Renal cortex interstitium (tissue), 15 donors: ENCODE measurements around the gene ZNF322. TPM values are rescaled to one million over a fixed set of nuclear protein-coding genes. Genes with fewer than 3 reads are reported as not detected.
A peak's percentile ranks its signal among the peaks of the same experiment; 100 is the strongest.
"Not testable (repeated sequence)": the region's sequence is repeated elsewhere in the genome, so short reads cannot be mapped to it uniquely, and the experiment has no call there.

Experiments
- DNase-seq, 11 donors: peaks; one replicate each; pipeline ENCODE4 v3.0.0-alpha.2; 2013; ENCODE audit warnings: low read depth in 9 of 11, low spot score in 4 of 11; ENCODE audit errors: extremely low read depth in 1 of 11
- long read RNA-seq, 16 experiments: transcript quantifications; one replicate each; lab custom pipeline, GENCODE V29; 2026
- polyA plus RNA-seq, 3 donors: library from polyadenylated mRNA; unstranded; fragments of 120-200 nt; gene quantifications; one replicate each; pipeline ENCODE4 v1.2.1, GENCODE V29; 2013; ENCODE audit not compliant: insufficient read length in 3 of 3

ZNF322 gene
- polyA plus RNA-seq: 10 to 100 TPM; 37.2 to 44.6 (median 37.9) TPM
- long read RNA-seq, donor 1, full-length matches to known transcripts: 11 of 11 reads
- long read RNA-seq, donor 1, partial matches to known transcripts: 0 of 11 reads
- long read RNA-seq, donor 1, other reads (novel, unspliced or antisense): 0 of 11 reads
- long read RNA-seq, donor 2, full-length matches to known transcripts: 15 of 15 reads
- long read RNA-seq, donor 2, partial matches to known transcripts: 0 of 15 reads
- long read RNA-seq, donor 2, other reads (novel, unspliced or antisense): 0 of 15 reads
- long read RNA-seq, donor 3, full-length matches to known transcripts: 20 of 20 reads
- long read RNA-seq, donor 3, partial matches to known transcripts: 0 of 20 reads
- long read RNA-seq, donor 3, other reads (novel, unspliced or antisense): 0 of 20 reads
- long read RNA-seq, donor 4, full-length matches to known transcripts: 13 of 13 reads
- long read RNA-seq, donor 4, partial matches to known transcripts: 0 of 13 reads
- long read RNA-seq, donor 4, other reads (novel, unspliced or antisense): 0 of 13 reads
- long read RNA-seq, donor 5: 0 reads
- long read RNA-seq, donor 6, full-length matches to known transcripts: 17 of 17 reads
- long read RNA-seq, donor 6, partial matches to known transcripts: 0 of 17 reads
- long read RNA-seq, donor 6, other reads (novel, unspliced or antisense): 0 of 17 reads
- long read RNA-seq, donor 7, full-length matches to known transcripts: 21 of 21 reads
- long read RNA-seq, donor 7, partial matches to known transcripts: 0 of 21 reads
- long read RNA-seq, donor 7, other reads (novel, unspliced or antisense): 0 of 21 reads
- long read RNA-seq, donor 8: 0 reads
- long read RNA-seq, donor 9, full-length matches to known transcripts: 10 of 10 reads
- long read RNA-seq, donor 9, partial matches to known transcripts: 0 of 10 reads
- long read RNA-seq, donor 9, other reads (novel, unspliced or antisense): 0 of 10 reads
- long read RNA-seq, donor 10, full-length matches to known transcripts: 15 of 20 reads
- long read RNA-seq, donor 10, partial matches to known transcripts: 5 of 20 reads
- long read RNA-seq, donor 10, other reads (novel, unspliced or antisense): 0 of 20 reads
- long read RNA-seq, donor 11, full-length matches to known transcripts: 9 of 9 reads
- long read RNA-seq, donor 11, partial matches to known transcripts: 0 of 9 reads
- long read RNA-seq, donor 11, other reads (novel, unspliced or antisense): 0 of 9 reads
- long read RNA-seq, donor 12, full-length matches to known transcripts: 7 of 7 reads
- long read RNA-seq, donor 12, partial matches to known transcripts: 0 of 7 reads
- long read RNA-seq, donor 12, other reads (novel, unspliced or antisense): 0 of 7 reads
- long read RNA-seq, donor 13: 0 reads
- long read RNA-seq, donor 14, full-length matches to known transcripts: 15 of 15 reads
- long read RNA-seq, donor 14, partial matches to known transcripts: 0 of 15 reads
- long read RNA-seq, donor 14, other reads (novel, unspliced or antisense): 0 of 15 reads
- long read RNA-seq, donor 15, full-length matches to known transcripts: 7 of 7 reads
- long read RNA-seq, donor 15, partial matches to known transcripts: 0 of 7 reads
- long read RNA-seq, donor 15, other reads (novel, unspliced or antisense): 0 of 7 reads
- long read RNA-seq, donor 16, full-length matches to known transcripts: 38 of 38 reads
- long read RNA-seq, donor 16, partial matches to known transcripts: 0 of 38 reads
- long read RNA-seq, donor 16, other reads (novel, unspliced or antisense): 0 of 38 reads

- peak; percentile 86 to 96 (median 92) for DNase-seq
Measured at GRCh38 chr6:26659042-26659999, at the start of gene ZNF322. Gene ZNF322, minus strand, starts transcription at chr6:26659746. Its CDS starts 21,193 bp downstream, at chr6:26638553.

GRCh38 chr6:26705780-26706179 lies 46.2 kb upstream of the ZNF322 start:
- not testable (repeated sequence) for DNase-seq

GRCh38 chr6:26705352-26705751 lies 45.8 kb upstream of the ZNF322 start:
- DNase-seq: not testable (repeated sequence)

DNA sequence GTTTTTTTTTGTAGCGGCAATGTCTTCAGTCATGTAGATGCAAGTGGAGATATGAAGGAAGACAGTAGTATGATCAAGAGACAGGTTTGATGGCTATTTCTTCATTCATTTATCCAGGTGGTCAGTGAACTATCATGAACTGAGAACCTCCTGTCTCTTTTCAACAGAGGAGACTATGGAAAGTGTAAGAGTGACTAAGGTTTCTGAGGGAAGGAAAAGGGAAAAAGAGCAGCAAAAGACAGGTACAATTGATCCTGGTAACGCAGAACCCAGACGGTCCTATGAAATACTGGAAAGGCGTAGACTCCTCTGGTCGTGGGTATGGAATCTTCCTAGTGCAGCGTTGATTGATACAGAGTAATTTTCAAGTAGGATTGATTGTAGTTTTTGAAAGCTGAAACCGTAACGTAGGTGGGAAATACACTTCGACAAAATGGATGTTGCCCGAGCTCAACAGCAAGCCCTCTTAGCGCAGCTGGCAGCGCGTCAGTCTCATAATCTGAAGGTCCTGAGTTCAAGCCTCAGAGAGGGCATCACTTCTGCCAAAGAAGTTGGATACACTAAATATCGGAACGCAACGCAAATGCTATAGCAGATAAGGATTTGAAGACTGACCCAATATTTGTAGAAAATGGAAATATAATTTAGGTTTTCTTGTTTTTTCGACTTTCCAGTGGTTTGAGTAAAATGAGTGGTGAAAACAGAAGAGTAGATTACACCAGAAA lies 41.6 kb upstream of the ZNF322 start:
- not testable (repeated sequence) for DNase-seq

GRCh38 chr6:26697496-26697895 lies 38.0 kb upstream of the ZNF322 start:
- DNase-seq: not testable (repeated sequence)

DNA sequence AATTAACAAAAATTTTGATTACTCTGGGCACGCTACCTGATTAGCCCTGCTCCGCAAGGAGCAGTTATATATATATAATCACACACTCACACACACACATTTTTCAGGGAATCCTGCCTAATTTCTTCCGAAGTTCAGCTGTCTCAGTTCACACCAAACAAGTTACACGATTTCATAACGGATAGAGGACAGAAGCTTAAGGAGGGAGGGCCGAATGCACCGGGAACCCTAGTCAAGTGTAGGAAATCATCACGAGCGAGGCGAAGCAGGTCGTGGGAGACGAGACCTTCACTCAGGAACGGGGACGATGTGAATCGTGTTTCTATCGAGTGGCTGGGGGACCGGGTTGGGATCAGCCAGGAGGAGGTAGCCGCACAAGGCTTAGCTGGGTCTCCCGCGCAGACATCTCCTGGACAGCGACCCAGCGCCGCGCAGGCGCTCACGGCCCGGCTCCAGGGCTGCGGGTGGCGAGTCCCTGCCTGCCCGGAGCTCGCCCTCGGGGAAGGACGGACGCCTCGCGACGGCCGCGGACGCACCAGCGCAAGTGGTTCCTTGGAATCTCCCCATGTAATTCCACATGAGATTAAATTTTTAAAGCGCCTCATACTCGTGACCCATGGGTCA lies 29.9 kb upstream of the ZNF322 start:
- DNase-seq: not testable (repeated sequence)

- DNase-seq: not testable (repeated sequence)
Measured at GRCh38 chr6:26682435-26683042, 23.0 kb upstream of the ZNF322 start.

GRCh38 chr6:26673287-26673686 lies 13.7 kb upstream of the ZNF322 start:
- not testable (repeated sequence) for DNase-seq

DNA sequence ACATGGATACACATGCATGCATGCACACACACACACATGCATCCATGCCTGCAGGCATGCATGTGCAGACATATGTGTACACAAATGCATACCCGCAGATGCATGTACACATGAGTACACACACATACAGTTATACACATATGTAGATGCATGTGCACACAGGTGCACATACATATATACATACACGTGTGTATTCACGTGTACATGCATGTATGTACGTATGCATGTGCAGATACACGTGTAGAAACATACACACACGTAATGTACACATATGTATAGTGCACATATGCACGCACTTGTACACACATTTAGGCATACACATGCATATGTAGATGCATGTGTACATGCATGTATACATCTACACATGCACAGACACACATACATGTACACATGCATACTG lies 11.0 kb upstream of the ZNF322 start:
- not testable (repeated sequence) for DNase-seq

GRCh38 chr6:26670003-26670402 lies 10.5 kb upstream of the ZNF322 start:
- DNase-seq: not testable (repeated sequence)

GRCh38 chr6:26660000-26660361 lies 435 bp upstream of the ZNF322 start:
- DNase-seq: peak in 3 of 11 donors; percentile 6 to 20 (median 13)

DNA sequence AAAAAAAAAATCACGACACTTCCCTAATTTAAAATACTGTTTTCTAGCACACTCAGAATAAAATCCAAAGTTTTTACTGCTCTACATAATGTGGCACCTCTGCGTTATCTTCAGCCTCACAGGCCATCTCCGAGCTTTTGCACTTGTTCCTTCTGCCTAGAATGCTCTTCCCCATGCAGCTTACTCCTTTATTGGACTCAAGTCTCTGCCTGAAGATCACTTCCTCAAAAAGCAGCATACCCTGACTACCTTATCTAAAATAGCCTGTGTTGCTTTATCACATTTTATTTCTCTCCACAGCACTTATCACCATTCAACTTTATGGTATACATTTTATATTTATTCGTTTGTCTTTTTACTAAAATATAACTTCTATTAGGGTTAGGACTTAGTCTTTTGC lies 2.3 kb downstream of the ZNF322 start:
- no peak for DNase-seq

- no peak for DNase-seq
Measured at GRCh38 chr6:26653007-26653406, 6.5 kb downstream of the ZNF322 start.

- no peak for DNase-seq
Measured at GRCh38 chr6:26651133-26651781, 8.3 kb downstream of the ZNF322 start.

DNA sequence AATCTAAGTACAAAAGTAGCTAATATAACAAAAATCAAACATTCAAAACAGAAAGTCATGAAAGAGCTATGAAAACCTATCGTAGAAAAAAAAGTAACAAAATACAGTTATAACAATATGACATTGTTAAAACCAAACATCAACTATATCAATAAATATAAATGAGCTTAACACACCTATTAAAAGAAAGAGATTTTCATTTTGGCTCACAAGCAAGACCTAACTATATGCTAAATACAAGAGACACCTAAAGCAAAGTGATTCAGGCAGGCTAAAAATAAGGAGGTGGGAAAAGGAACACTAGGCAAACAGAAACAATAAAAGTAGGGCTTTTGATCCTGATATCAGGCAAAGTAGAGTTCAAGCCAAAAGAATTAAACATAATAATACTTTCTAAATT lies 13.5 kb downstream of the ZNF322 start:
- no peak for DNase-seq
